ACC112 (cell line): Measurements from ENCODE around the gene FGG.

Experiments used
- H2AFZ ChIP-seq: fragments of 200-600 bp; sonication (generic); one replicate; pipeline ENCODE4 v1.6.0; 2017; ENCODE audit warnings: antibody characterized with exemption, low read length; ENCODE audit not compliant: unreplicated experiment
- H3K27ac ChIP-seq: fragments of 200-600 bp; sonication (generic); 2 replicates; pipeline ENCODE4 v1.5.1; 2014; ENCODE audit warnings: low read depth, mild to moderate bottlenecking, antibody characterized with exemption, low read length, moderate library complexity
- H3K27me3 ChIP-seq: fragments of 200-600 bp; sonication (generic); 2 replicates; pipeline ENCODE4 v1.6.1; 2014; ENCODE audit warnings: mild to moderate bottlenecking, antibody characterized with exemption, low read length, moderate library complexity, mixed read lengths; ENCODE audit not compliant: insufficient read depth
- H3K36me3 ChIP-seq: fragments of 200-600 bp; sonication (generic); 2 replicates; pipeline ENCODE4 v1.6.1; 2016; ENCODE audit warnings: mild to moderate bottlenecking, antibody characterized with exemption, low read length, moderate library complexity, mixed read lengths; ENCODE audit not compliant: insufficient read depth
- H3K4me1 ChIP-seq: fragments of 200-600 bp; sonication (generic); one replicate; pipeline ENCODE4 v1.6.1; 2016; ENCODE audit warnings: low read length, mixed read lengths; ENCODE audit not compliant: insufficient read depth, unreplicated experiment, control insufficient read depth
- H3K4me3 ChIP-seq: fragments of 200-600 bp; sonication (generic); 2 replicates; pipeline ENCODE4 v1.5.1; 2014; ENCODE audit warnings: mild to moderate bottlenecking, low read depth, low read length
- H3K79me2 ChIP-seq: fragments of 200-600 bp; sonication (generic); one replicate; pipeline ENCODE4 v1.6.0; 2016; ENCODE audit warnings: low read length; ENCODE audit not compliant: control insufficient read depth, unreplicated experiment, insufficient read depth

FGG gene

DNA sequence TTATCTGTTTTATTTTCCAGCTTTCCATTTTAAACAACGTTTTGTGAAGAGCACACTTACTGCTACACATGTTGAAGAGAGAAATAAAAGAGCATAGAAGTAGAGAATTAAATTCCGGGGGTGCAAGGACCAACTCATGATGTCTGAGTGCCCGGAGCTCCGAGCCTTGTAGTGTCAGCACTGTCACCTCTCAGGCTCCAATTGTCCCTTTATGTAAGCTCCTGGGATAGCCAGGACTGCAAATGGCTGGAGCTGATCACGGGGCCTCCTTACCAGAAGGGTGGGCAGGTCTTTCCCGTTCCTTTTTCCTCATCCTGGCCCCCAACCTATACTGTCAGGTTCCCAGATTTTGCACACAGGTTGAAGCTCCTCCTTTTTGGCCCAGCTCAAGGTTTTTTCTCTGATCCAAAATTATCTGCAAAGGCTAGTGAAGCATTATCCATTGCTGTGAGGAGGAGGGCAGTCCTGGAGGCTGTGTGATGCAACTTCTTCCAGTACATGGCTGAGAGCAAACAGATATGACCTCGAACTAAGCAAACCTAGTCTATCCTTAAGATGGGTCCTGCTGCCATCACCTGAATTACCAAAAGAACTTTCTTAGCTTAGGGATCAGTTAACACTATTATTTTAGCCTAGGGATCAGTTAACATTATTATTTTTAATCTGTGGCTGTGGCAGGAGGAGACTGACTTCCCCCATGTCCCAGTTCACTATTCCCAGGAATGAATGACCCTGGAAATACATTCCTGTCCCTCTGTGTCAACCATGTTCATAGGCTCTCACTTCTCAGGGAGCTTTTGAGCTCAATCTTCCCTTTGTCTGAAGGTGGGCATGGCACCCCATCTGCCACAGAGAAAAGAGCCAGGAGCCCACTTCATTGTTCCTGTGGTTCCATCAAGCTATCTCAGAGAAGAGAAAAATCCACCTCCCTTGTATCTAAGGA lies at the start of gene FGG:
FGG (minus strand) TSS at position 185 of the 943 bp plus-strand sequence; CDS start at position 138, 47 bp downstream.
- no peaks in the 10 kb centered on the region for H3K27me3 ChIP-seq
- H2AFZ ChIP-seq: no peak within 1 kb of the TSS
- H3K4me3 ChIP-seq: no peak within 1 kb of the TSS

DNA sequence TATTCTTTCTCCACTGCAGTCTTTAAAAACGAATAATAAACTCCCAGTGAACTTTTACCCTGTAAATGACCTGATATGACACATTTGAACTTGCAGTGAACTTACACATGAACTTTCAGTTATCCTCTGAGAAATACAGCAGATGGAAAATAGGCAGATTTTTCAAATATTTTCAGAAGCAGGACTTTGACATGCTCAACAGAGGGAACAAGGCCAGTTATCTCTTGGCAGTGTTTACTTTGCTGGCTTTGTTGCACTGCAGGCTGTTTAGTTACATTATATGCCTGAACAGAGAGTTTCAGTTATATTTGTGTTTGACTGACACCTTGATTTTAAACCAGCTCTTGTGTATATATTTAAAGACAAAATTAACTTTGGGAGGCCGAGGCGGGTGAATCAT lies 47.6 kb upstream of the FGG start:
- H3K27me3 ChIP-seq: no peaks in the 10 kb centered on the region
- H3K36me3 ChIP-seq: no peaks in the 10 kb centered on the region
- H3K4me1 ChIP-seq: no peaks in the 10 kb centered on the region
- no peak overlapping the region for H3K27ac ChIP-seq
- no peak overlapping the region for H2AFZ ChIP-seq
- H3K79me2 ChIP-seq: no peaks in the 10 kb centered on the region
- H3K4me3 ChIP-seq: no peak overlapping the region

More for the DNA sequence above, at the start of gene FGG:
- Histone ChIP-seq H3K36me3 (no peaks in the 10 kb centered on the region), H3K4me1 (peaks cover 5% of the 10 kb centered on the region), H3K27ac (no peak within 1 kb of the TSS), H3K79me2 (no peaks in the 10 kb centered on the region)

DNA sequence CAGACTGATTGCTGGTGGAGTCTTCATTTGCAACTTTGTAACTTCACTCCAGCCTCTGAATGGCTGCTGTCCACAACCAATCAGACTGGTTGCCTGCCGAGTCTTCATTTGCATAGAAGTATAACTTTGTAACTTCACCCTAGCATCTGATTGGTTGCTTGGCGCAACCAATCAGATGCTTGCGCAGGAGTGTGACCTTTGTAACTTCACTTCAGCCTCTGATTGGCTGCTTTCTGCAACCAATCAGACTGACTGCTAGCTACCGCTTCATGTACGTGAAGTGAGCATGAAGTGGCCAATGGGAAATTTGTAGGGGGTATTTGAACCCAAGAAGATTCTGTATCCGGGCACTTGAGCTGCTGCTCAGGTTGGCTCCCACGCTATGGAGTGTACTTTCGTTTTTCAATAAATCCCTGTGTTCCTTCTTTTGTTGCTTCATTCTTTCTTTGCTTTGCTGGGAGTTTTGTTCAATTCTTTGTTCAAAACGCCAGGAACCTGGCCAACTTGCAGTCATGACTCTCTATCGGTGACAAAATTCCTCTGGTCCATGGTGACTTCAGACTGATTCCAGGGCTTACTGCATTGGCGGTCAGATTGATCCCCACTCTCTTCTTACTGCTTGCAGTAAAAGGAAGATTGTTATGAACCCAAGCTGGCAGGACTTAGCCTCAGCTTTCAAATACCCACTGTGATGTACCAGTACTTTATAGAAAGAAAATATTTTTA lies 46.4 kb upstream of the FGG start:
- Histone ChIP-seq H3K27me3 (no peaks in the 10 kb centered on the region), H2AFZ (no peak overlapping the region), H3K79me2 (no peaks in the 10 kb centered on the region), H3K4me1 (no peaks in the 10 kb centered on the region), H3K27ac (no peak overlapping the region), H3K36me3 (no peaks in the 10 kb centered on the region), H3K4me3 (peak overlapping the region; percentile 39)

DNA sequence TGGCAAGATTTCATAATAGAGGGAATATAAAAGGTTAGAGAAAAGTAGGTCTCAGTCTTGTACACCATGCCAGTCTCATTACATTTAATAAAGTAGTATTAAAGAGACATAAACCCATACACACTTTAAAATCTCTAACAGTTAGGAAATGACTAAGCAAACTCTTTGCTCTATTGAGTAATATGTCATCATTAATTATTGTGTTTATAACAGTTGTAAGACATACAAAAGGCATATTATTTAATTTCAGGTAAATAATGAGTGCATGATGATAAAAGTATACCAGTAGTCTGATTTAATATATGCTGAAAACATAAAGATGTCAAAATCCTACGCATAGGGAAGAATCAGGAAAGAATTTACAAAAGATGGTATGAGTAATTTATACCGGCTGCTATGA lies 31.0 kb upstream of the FGG start:
- H3K27ac ChIP-seq: peak overlapping the region; percentile 30
- H3K4me1 ChIP-seq: peaks cover 25% of the 10 kb centered on the region
- H2AFZ ChIP-seq: no peak overlapping the region
- H3K4me3 ChIP-seq: no peak overlapping the region
- H3K79me2 ChIP-seq: no peaks in the 10 kb centered on the region
- no peaks in the 10 kb centered on the region for H3K27me3 ChIP-seq
- no peaks in the 10 kb centered on the region for H3K36me3 ChIP-seq

DNA sequence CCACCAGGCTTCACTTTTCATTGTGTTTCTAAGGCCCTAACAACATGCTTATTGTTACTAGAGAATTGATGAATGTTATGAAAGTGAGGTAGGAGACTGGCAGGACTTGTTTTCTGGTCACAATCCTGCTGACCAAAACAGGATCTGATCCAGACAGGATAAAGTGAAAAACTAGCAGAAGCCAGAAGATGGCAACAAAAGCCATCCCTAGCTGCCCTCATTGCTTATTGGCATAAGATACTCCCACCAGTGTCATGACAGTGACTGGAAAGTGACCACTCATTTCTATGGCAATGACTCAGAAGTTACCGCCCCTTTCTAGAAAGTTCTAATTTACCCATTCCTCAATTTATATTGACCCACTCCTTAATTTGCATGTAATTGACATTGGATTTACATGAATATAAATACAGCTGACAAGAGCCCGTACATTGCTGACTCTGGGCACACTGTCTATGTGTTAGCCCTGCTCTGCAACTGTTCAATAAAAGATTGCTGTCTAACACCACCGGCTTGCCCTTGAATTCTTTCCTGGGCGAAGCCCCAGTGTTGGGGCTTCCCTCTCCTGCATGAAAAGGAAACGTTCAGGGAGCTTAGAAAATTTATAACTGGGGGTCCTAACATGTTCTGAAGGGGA lies 30.0 kb upstream of the FGG start:
- H3K4me1 ChIP-seq: peaks cover 32% of the 10 kb centered on the region
- H3K36me3 ChIP-seq: no peaks in the 10 kb centered on the region
- no peaks in the 10 kb centered on the region for H3K79me2 ChIP-seq
- no peak overlapping the region for H2AFZ ChIP-seq
- H3K27me3 ChIP-seq: no peaks in the 10 kb centered on the region
- H3K4me3 ChIP-seq: no peak overlapping the region
- no peak overlapping the region for H3K27ac ChIP-seq

DNA sequence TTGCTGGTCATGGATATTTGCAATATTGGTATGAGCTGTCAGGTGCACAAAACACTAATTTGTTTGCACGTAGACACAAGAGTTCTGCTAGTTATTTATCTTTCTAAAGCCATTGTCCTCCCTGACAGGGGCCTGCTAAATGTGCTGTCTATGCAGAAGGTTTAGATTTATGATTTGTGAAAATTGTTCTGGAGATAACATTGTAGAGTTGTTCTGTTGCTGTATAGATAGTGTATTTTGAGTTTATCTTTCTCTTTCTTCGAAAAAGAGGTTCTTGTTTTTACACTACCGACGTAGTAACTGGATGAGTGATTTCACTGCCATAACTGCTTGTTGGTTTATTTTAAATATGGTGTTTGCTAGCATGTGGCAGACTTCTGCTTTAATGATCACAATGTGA lies 28.5 kb upstream of the FGG start:
- H3K4me1 ChIP-seq: peaks cover 36% of the 10 kb centered on the region
- H3K36me3 ChIP-seq: no peaks in the 10 kb centered on the region
- H2AFZ ChIP-seq: no peak overlapping the region
- H3K79me2 ChIP-seq: no peaks in the 10 kb centered on the region
- H3K27ac ChIP-seq: no peak overlapping the region
- H3K27me3 ChIP-seq: no peaks in the 10 kb centered on the region
- H3K4me3 ChIP-seq: no peak overlapping the region

DNA sequence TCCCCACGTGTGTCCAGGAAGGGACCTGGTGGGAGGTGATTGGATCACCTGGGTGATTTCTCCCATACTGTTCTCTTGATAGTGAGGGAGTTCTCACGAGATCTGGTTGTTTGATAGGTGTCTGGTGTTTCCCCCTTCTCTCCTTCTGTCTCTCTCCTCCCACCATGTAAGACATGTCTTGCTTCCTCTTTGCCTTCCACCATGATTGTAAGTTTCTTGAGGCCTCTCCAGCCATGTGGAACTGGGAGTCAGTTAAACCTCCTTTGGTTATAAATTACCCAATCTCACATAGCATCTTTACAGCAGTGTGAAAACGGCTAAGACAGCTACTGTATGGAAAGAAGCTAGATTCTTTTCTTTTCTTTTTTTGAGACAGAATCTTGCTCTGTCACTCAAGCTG lies 21.6 kb upstream of the FGG start:
- Histone ChIP-seq H3K79me2 (no peaks in the 10 kb centered on the region), H3K4me1 (peaks cover 11% of the 10 kb centered on the region), H3K4me3 (no peak overlapping the region), H3K27ac (no peak overlapping the region), H3K27me3 (peaks cover 7% of the 10 kb centered on the region; the same call in 1 of the 2 replicates), H3K36me3 (no peaks in the 10 kb centered on the region), H2AFZ (no peak overlapping the region)

DNA sequence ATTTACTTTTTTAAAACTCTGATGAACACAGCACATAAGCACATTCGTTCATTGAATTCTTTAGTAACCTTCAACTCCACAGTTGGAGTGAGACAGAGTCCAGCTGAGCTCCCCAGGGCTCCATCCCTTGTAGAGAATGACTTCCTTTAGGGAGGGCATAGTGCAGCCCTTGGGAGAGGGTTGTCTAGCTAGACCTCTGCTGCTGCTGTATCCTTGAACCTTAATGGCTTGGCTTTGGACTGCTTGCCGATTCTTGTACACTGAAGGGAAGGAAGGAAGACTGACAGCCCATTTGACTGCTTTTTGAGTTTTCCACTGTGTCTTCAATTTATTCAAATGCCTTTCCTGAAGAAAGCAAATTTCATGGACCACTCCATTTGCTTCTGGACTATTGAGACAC lies 19.4 kb upstream of the FGG start:
- Histone ChIP-seq H2AFZ (no peak overlapping the region), H3K27me3 (peaks cover 7% of the 10 kb centered on the region; the same call in 1 of the 2 replicates), H3K4me3 (no peak overlapping the region), H3K36me3 (no peaks in the 10 kb centered on the region), H3K27ac (no peak overlapping the region), H3K4me1 (no peaks in the 10 kb centered on the region), H3K79me2 (no peaks in the 10 kb centered on the region)

DNA sequence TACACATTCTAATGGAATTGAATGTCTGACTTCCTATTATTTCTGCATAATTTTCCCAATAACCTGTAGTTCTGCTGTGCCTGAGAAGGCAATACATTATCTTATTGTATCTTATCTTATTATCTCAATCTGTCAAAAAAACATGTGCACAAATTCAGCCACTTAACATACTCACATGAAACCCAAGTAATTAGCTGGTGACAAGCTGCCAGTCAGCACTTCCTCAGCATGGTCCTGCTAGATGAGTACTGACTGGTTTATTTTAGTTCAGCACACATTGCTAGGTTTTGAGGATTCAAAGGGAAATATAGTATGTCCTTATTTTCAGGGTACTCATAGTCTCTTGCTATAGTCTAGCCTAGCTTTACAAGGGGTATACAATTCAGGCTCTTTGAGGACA lies 17.9 kb upstream of the FGG start:
- H3K4me3 ChIP-seq: no peak overlapping the region
- H2AFZ ChIP-seq: no peak overlapping the region
- H3K36me3 ChIP-seq: no peaks in the 10 kb centered on the region
- no peak overlapping the region for H3K27ac ChIP-seq
- peaks cover 7% of the 10 kb centered on the region; the same call in 1 of the 2 replicates for H3K27me3 ChIP-seq
- no peaks in the 10 kb centered on the region for H3K79me2 ChIP-seq
- no peaks in the 10 kb centered on the region for H3K4me1 ChIP-seq

DNA sequence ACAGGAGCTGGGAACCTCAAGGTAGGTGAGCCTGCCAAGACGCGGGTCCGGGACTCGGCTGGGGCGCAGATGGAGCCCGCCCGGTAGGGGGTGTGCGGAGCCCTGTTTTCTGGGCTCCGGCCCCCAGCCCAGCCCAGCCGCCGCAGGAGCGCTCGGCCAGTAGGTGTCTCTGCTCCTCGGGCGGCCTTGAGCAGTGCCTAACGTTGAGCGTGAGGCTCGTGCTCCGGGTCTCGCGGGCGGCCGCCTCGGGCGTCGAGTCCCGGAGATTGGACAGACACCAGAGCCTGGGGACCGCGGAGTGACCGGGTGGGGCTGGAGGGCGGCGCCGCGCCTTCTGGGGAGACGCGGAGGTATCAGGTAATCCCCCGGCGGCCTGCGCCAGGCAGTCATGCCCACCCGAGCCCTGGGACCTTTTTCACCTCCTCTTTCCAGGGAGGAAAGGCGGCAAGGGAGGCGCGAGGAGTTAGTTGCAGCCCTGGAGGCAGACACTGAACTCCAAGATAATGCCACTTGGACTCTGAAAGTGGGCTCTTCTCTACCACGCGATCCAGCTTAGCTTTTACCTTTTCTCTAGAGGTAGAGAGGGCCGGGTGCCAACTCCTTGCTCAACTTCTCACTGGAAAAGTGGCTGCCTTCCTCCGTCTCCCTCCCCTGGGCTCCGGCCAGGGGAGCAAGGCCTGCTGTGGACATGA lies 14.5 kb upstream of the FGG start:
- Histone ChIP-seq H3K4me3 (peak overlapping the region; percentile 75), H3K36me3 (no peaks in the 10 kb centered on the region), H3K4me1 (no peaks in the 10 kb centered on the region), H3K27me3 (peaks cover 2% of the 10 kb centered on the region; the same call in 1 of the 2 replicates), H3K27ac (no peak overlapping the region), H3K79me2 (no peaks in the 10 kb centered on the region), H2AFZ (peak overlapping the region; percentile 70)
